NCI-H1694 treated with DMSO at 0.1 percent for 48 hours (cell line): ENCODE measurements around the gene RBCK1.

Source experiments
- DNase-seq: peaks from one replicate; lab custom pipeline; 2025; lab: John Stamatoyannopoulos, UW

RBCK1 gene

GRCh38 chr20:399182-399707 lies 8.9 kb upstream of the RBCK1 start:
- DNase-seq: no peak

DNA sequence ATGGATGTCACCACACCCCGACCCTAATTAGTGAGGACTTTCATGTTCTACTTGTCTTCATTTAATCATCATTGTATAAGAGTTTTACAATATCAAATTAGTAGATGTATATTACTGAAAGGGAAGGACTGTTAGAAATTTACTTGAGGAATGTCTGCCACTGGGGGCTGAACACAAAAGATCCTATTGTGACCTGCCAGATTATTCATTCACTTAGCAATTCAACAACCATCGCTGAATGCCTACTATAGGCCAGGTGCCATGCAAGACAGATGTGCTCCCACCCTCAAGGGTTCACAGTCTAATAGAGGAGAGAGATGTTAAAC lies 8.0 kb upstream of the RBCK1 start:
- no peak for DNase-seq

- peak; percentile 25 for DNase-seq
Observed at GRCh38 chr20:400454-401275, 7.4 kb upstream of the RBCK1 start.

GRCh38 chr20:401682-402495 lies 6.2 kb upstream of the RBCK1 start:
- DNase-seq: no peak

- no peak for DNase-seq
Observed at GRCh38 chr20:402496-402885, 5.6 kb upstream of the RBCK1 start.

- no peak for DNase-seq
Observed at GRCh38 chr20:402898-403581, 5.1 kb upstream of the RBCK1 start.

DNA sequence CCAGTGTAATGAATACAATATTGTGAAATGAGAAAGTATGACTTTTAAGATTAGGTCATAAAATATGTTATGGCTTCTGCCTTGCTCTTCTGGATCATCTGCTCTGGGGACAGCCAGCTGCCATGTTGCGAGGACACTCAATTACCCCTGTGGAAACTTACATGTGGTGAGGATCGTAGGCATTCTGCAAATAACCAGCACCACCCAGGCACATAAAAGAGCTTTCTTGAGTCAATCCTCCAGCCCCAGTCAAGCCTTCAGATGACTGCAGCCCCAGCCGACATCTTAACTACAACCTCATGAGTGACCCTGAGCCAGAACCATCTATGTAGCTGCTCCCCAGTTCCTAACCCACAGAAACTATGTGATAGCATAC lies 4.5 kb upstream of the RBCK1 start:
- no peak for DNase-seq

GRCh38 chr20:404088-404487 lies 4.0 kb upstream of the RBCK1 start:
- no peak for DNase-seq

GRCh38 chr20:406200-407132 lies 1.6 kb upstream of the RBCK1 start:
- DNase-seq: no peak

GRCh38 chr20:407133-407952 lies 756 bp upstream of the RBCK1 start:
- DNase-seq: peak; percentile 70

GRCh38 chr20:408843-409696 lies 971 bp downstream of the RBCK1 start:
- no peak for DNase-seq

GRCh38 chr20:409697-410559 lies 1.8 kb downstream of the RBCK1 start:
- peak; percentile 28 for DNase-seq

DNA sequence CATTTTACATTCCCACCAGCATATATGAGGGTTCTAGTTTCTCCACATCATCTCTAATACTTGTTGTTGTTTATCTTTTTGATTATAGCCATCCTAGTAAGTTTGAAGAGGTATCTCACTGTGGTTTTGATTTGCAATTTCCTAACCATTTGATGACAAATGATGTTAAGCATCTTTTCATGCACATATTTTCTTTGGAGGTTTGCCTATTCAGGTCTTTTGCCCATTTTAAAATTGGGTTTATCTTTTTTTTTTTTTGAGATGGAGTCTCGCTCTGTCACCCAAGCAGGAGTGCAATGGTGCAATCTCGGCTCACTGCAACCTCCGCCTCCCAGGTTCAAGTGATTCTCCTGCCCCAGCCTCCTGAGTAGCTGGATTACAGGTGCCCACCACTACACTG lies 4.0 kb downstream of the RBCK1 start:
- no peak for DNase-seq

DNA sequence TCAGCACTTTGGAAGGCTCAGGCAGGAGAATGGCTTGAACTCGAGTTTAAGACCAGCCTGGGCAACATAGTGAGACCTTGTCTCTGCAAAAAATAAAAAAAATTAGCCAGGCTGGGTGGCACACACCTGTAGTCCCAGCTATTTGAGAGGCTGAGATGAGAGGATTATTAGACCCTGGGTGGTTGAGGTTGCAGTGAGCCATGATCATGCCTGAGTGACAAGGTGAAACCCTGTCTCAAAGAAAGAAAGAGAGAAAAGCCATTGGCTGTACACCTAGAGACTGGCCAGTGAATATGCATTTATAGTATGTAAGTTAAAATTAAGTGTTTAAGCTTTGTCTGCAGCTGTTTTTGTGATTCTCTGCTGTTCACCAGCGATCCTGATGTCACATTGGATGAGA lies 6.1 kb downstream of the RBCK1 start:
- DNase-seq: no peak

GRCh38 chr20:415820-416322 lies 7.8 kb downstream of the RBCK1 start:
- DNase-seq: no peak

DNA sequence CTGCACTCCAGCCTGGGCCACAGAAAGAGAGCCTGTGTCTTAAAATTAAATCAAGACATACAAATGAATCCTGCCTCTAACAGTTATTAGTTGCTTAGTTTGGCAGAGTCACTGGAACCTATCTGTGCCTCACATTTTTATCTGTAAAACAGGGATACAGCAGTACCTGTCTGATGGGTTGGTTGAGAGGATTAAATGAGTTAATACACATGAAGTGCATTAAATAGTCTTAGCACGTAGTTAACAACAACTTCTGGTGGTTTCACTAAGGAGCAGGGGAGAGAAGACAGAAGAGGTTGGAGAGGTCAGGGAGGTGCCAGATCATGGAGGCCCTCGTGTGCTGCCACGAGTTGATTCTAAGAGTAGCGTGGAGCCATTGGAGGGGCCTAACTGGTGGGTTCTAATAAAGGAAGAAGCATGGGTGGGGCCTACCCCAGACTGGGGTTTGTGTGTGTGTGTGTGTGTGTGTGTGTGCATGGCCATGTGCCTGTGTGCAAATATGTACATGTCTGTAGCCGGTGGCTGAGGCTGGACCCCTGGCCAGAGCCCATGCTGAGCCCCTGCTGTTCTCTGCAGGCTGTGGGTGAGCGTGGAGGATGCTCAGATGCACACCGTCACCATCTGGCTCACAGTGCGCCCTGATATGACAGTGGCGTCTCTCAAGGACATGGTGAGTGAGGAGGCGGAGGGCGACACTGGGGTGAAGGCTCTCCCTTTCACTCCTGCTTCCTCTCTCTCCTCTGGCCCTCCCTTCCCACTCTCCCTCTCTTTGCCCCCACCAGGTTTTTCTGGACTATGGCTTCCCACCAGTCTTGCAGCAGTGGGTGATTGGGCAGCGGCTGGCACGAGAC lies 9.1 kb downstream of the RBCK1 start:
- no peak for DNase-seq

- DNase-seq: no peak
Observed at GRCh38 chr20:417801-418342, 9.8 kb downstream of the RBCK1 start.
